Fibroblast of skin of right biceps (primary cell): ENCODE data around the gene BTG1.

Source experiments
- DNase-seq: peaks from one replicate; pipeline ENCODE4 v3.0.0-alpha.2; 2013

Gene BTG1

DNA sequence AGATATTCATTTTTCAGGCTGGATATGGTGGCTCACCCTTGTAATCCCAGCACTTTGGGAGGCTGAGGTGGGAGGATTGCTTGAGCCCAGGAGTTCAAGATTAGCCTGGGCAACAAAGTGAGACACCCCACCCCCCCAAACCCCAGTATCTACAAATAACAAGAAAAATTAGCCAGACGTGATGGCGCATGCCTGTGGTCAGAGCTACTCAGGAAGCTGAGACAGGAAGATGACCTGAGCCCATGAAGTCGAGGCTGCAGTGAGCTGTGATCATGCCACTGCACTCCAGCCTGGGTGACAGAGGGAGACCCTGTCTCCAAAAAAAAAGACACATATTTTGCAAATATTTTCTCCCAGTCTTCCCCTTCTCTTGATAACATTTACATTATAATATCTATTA is 51.3 kb downstream of the BTG1 start:
- peak; percentile 83 for DNase-seq
